SK-N-SH treated with all-trans-retinoic acid at 6 μM for 48 hours (cell line): Measurements from ENCODE around the gene AOPEP.

Source experiments
- PATZ1 ChIP-seq: fragments of 250-450 bp; sonication (Bioruptor Pico); IDR thresholded peaks from 2 replicates; pipeline ENCODE4 v1.8.0; 2020; ENCODE audit warnings: mild to moderate bottlenecking, moderate library complexity, borderline replicate concordance
- RARB ChIP-seq: fragments of 250-450 bp; sonication (Bioruptor Pico); IDR thresholded peaks from 2 replicates; pipeline ENCODE4 v1.8.0; 2021; ENCODE audit warnings: mild to moderate bottlenecking, moderate library complexity
- ZFP30 ChIP-seq: fragments of 450-650 bp; formaldehyde crosslinking; IDR thresholded peaks from 2 replicates; pipeline ENCODE4 v1.5.0; 2022; ENCODE audit warnings: mild to moderate bottlenecking, moderate library complexity
- ZNF565 ChIP-seq: fragments of 450-650 bp; formaldehyde crosslinking; conservative IDR thresholded peaks from 2 replicates; pipeline ENCODE4 v1.5.0; 2020; ENCODE audit warnings: low read depth, mild to moderate bottlenecking, moderate library complexity

GRCh38 chr9:94767331-94768072 lies 41.0 kb downstream of the AOPEP start:
- TF ChIP-seq PATZ1 (CRISPR knock-in tag) (no peak), ZFP30 (CRISPR knock-in tag) (no peak), ZNF565 (CRISPR knock-in tag) (no peak), RARB (CRISPR knock-in tag) (no peak)
